GM12801 (cell line): Measurements from ENCODE around the gene GTF3C1.

ENCODE experiments used
- TF ChIP-seq, protein P1 (sequence below): IDR thresholded peaks from one replicate; pipeline ENCODE4 v1.5.1; 2011; ENCODE audit warnings: control low read depth; ENCODE audit not compliant: insufficient read length; ENCODE audit errors: extremely low read depth

Gene GTF3C1

DNA sequence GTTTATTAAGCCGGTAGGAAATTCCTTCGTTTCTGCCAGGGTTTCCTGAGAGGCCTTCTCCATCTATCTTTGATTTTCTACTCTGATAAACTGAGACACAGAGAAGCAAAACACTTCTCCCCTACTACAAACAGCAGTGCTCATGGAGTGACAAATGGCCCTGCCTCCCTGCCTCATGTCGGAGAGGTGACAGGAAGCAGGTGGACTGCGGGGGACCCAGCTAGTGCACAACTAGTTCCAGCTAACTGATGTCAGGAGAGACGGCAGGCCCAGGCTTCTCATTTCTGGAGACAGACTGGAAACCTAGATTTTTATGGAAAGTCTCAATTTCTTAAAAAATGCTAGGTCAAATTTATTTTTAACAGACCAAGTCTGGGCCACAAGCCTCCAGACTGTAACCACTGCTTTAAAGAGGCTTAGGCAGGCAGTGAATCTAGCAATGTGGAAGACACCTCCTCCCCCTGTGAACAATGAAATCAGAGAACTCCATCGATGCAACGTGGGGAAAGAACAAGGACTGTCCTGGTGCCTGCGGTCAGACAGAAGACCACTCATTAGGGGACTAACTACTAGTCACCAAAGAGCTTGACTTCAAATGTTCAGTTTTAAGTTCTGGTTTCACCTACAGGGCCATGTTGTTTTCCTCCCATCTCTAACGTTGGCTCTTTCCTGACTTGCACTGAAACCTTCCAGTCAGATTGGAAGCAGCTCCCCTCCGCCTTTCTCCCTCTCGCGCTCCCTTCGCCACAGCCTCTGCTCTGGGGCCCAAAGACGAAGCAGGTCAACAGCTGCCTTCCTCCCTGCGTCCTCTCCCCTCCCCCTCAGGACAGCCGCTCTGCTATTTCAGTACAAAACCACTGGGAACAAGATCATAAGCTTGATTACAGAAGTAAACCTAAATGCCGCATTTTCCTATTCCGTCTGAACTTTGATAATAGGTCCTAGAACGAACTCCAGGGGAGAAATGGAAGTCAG, 17.6 kb downstream of the GTF3C1 start:
- TF ChIP-seq, protein P1, sequence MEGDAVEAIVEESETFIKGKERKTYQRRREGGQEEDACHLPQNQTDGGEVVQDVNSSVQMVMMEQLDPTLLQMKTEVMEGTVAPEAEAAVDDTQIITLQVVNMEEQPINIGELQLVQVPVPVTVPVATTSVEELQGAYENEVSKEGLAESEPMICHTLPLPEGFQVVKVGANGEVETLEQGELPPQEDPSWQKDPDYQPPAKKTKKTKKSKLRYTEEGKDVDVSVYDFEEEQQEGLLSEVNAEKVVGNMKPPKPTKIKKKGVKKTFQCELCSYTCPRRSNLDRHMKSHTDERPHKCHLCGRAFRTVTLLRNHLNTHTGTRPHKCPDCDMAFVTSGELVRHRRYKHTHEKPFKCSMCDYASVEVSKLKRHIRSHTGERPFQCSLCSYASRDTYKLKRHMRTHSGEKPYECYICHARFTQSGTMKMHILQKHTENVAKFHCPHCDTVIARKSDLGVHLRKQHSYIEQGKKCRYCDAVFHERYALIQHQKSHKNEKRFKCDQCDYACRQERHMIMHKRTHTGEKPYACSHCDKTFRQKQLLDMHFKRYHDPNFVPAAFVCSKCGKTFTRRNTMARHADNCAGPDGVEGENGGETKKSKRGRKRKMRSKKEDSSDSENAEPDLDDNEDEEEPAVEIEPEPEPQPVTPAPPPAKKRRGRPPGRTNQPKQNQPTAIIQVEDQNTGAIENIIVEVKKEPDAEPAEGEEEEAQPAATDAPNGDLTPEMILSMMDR: no peak

GRCh38 chr16:27531186-27531585, 18.5 kb downstream of the GTF3C1 start:
- TF ChIP-seq, protein P1: no peak

- TF ChIP-seq, protein P1: no peak
These were observed 19.8 kb downstream of the GTF3C1 start for GRCh38 chr16:27529962-27530361.

DNA sequence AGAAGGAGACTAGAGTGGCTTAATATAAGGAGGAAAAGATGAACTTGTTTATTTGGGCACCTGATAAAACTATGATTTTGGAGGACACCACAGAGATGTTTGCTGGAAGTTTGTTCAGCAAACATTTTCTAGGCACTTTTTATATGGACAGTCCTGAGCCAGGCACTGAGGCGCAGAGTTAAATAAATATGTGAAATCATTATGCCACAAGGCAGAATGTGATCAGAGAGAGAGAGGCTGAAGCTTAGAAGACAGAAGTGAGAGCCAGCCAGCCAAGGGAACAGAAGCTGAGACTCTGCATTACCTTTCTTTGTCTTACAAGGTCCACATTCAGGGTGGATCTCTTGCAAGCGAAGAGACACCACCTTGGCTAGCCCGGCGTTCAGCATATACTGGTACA, 21.4 kb downstream of the GTF3C1 start:
- TF ChIP-seq, protein P1: no peak

DNA sequence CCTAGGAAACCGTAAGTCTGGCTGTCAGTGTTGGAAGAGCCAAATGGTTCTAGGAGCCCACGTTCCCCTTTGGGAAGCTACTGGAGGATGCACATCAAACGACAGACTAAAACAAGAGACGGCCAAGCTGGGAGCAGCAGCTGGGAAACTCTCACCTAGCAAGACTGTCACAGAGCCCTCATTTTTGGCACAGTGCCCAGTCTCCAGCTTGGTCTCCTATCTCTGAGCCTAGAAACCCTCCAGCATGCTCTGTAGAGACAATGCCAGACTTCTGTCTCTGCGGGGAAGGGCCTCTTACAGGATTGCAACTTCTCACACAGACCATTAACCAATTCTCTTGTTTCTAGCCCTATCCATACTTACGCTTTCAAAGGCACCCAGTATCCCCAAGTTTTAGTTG, 23.5 kb downstream of the GTF3C1 start:
- TF ChIP-seq, protein P1: no peak

GRCh38 chr16:27522173-27522707, 27.5 kb downstream of the GTF3C1 start:
- TF ChIP-seq, protein P1: no peak

- TF ChIP-seq, protein P1: no peak
These were observed 28.6 kb downstream of the GTF3C1 start for GRCh38 chr16:27520982-27521673.
